GM23338 (cell line): ENCODE results near the gene FBF1. TPM values are rescaled to one million over a fixed set of nuclear protein-coding genes. Genes with fewer than 3 reads are reported as not detected.

Experiments
- ATAC-seq: fragments of 200-7000 bp; cut with Tn5 transposase; 3 replicates; pipeline ENCODE4 v1.9.1; 2020
- DNase-seq: peaks from one replicate; pipeline ENCODE4 v3.0.0-alpha.2; 2015; ENCODE audit warnings: low spot score
- H2AFZ ChIP-seq: fragments of 200-600 bp; sonication (generic); 2 replicates; pipeline ENCODE4 v1.8.0; 2016; ENCODE audit warnings: antibody characterized with exemption, mild to moderate bottlenecking, moderate library complexity
- H3F3A ChIP-seq: fragments of 200-600 bp; sonication (generic); replicated peaks from 2 replicates; pipeline ENCODE4 v1.8.0; 2017; ENCODE audit warnings: antibody characterized with exemption, mixed run types, low read depth
- H3K27ac ChIP-seq: fragments of 200-600 bp; sonication (generic); 2 replicates; pipeline ENCODE4 v1.6.1; 2016; ENCODE audit warnings: low read depth
- H3K27me3 ChIP-seq: fragments of 200-600 bp; sonication (generic); 2 replicates; pipeline ENCODE4 v1.8.0; 2016; ENCODE audit warnings: mild to moderate bottlenecking, mixed run types, moderate library complexity; ENCODE audit not compliant: insufficient read depth
- H3K36me3 ChIP-seq: fragments of 200-600 bp; sonication (generic); 2 replicates; pipeline ENCODE4 v1.8.0; 2016; ENCODE audit warnings: mild to moderate bottlenecking; ENCODE audit not compliant: insufficient read depth
- H3K4me1 ChIP-seq: fragments of 200-600 bp; sonication (generic); 2 replicates; pipeline ENCODE4 v1.8.0; 2016; ENCODE audit warnings: mild to moderate bottlenecking, moderate library complexity; ENCODE audit not compliant: insufficient read depth
- H3K4me2 ChIP-seq: fragments of 200-600 bp; sonication (generic); 2 replicates; pipeline ENCODE4 v1.7.1; 2017; ENCODE audit warnings: mixed run types
- H3K4me3 ChIP-seq: fragments of 200-600 bp; sonication (generic); 2 replicates; pipeline ENCODE4 v1.6.1; 2016; ENCODE audit warnings: mixed run types
- H3K79me2 ChIP-seq: fragments of 200-600 bp; sonication (generic); replicated peaks from 2 replicates; pipeline ENCODE4 v1.8.0; 2017; ENCODE audit warnings: mild to moderate bottlenecking; ENCODE audit not compliant: insufficient read depth
- H3K9me2 ChIP-seq: fragments of 200-600 bp; sonication (generic); 2 replicates; pipeline ENCODE4 v1.8.0; 2017; ENCODE audit not compliant: insufficient read depth
- H4K20me1 ChIP-seq: fragments of 200-600 bp; sonication (generic); replicated peaks from 2 replicates; pipeline ENCODE4 v1.8.0; 2017; ENCODE audit warnings: mild to moderate bottlenecking; ENCODE audit not compliant: insufficient read depth
- H3K27ac Mint-ChIP-seq: 2 replicates; pipeline ENCODE4 v1.8.0; 2020; ENCODE audit warnings: inconsistent platforms, mild to moderate bottlenecking, moderate library complexity, mixed read lengths
- H3K27me3 Mint-ChIP-seq: 3 replicates; pipeline ENCODE4 v1.8.0; 2022; ENCODE audit warnings: low read depth, mild to moderate bottlenecking, moderate library complexity, mixed read lengths, inconsistent platforms; ENCODE audit not compliant: insufficient read depth, poor library complexity
- H3K36me3 Mint-ChIP-seq: 3 replicates; pipeline ENCODE4 v1.8.0; 2021; ENCODE audit warnings: low read depth, mild to moderate bottlenecking, inconsistent platforms, moderate library complexity, mixed read lengths
- H3K4me1 Mint-ChIP-seq: 3 replicates; pipeline ENCODE4 v1.8.0; 2020; ENCODE audit warnings: mild to moderate bottlenecking, inconsistent platforms, mixed read lengths
- H3K4me3 Mint-ChIP-seq: 3 replicates; pipeline ENCODE4 v1.8.0; 2021; ENCODE audit warnings: moderate library complexity, mild to moderate bottlenecking, inconsistent platforms, mixed read lengths
- H3K9me3 Mint-ChIP-seq: 3 replicates; pipeline ENCODE4 v1.8.0; 2020; ENCODE audit warnings: moderate library complexity, mild to moderate bottlenecking, inconsistent platforms, mixed read lengths
- CREB1 ChIP-seq: fragments of 250-450 bp; sonication (Bioruptor Pico); IDR thresholded peaks from 2 replicates; pipeline ENCODE4 v1.5.0; 2020; ENCODE audit warnings: low read depth, mild to moderate bottlenecking, moderate library complexity
- EZH2 ChIP-seq: fragments of 200-600 bp; sonication (generic); IDR thresholded peaks from one replicate; pipeline ENCODE4 v1.8.0; 2017; ENCODE audit warnings: antibody characterized with exemption, mild to moderate bottlenecking, low read depth; ENCODE audit not compliant: unreplicated experiment
- EZH2phosphoT487 ChIP-seq: fragments of 200-600 bp; sonication (generic); IDR thresholded peaks from one replicate; pipeline ENCODE4 v1.8.1; 2018; ENCODE audit warnings: antibody characterized with exemption; ENCODE audit not compliant: unreplicated experiment
- JUNB ChIP-seq: IDR thresholded peaks from one replicate; pipeline ENCODE4 v1.6.1; 2016; ENCODE audit warnings: antibody characterized with exemption; ENCODE audit not compliant: unreplicated experiment
- POLR2AphosphoS5 ChIP-seq: IDR thresholded peaks from 2 replicates; pipeline ENCODE4 v1.6.1; 2016; ENCODE audit warnings: antibody characterized with exemption, low read depth
- STAT1 ChIP-seq: IDR thresholded peaks from one replicate; pipeline ENCODE4 v1.6.1; 2016; ENCODE audit warnings: antibody characterized with exemption; ENCODE audit not compliant: unreplicated experiment
- ZNF114 ChIP-seq: fragments of 250-450 bp; sonication (Bioruptor Pico); IDR thresholded peaks from 2 replicates; pipeline ENCODE4 v1.5.0; 2020; ENCODE audit warnings: mild to moderate bottlenecking, moderate library complexity
- ZNF331 ChIP-seq: fragments of 250-450 bp; sonication (Bioruptor Pico); IDR thresholded peaks from 2 replicates; pipeline ENCODE4 v1.5.0; 2020; ENCODE audit warnings: low read depth, mild to moderate bottlenecking, moderate library complexity
- polyA plus RNA-seq: library from polyadenylated mRNA; unstranded; fragments of >200 nt; fragmentation: Nextera tagmentation; extraction: Ambion mirVana; gene quantifications from 2 replicates; pipeline ENCODE4 v1.2.1, GENCODE V29; 2016
- total RNA-seq: library from RNA; depleted of rRNA; stranded (reverse); fragments of >200 nt; shearing (Covaris generic); gene quantifications from 2 replicates; pipeline ENCODE4 v1.2.3, GENCODE V29; 2014
- TF ChIP-seq, protein P1 (sequence below), 2 experiments: fragments of 200-600 bp in 1 of 2; sonication (generic) in 1 of 2; conservative IDR thresholded peaks; 2 replicates each; pipeline versions ENCODE4 v1.5.1 to v1.6.1; 2016 to 2017; ENCODE audit warnings: antibody characterized with exemption in 2 of 2, low read depth in 2 of 2, mild to moderate bottlenecking in 2 of 2, moderate library complexity in 1 of 2
- TF ChIP-seq, protein P2 (sequence below): IDR thresholded peaks from one replicate; pipeline ENCODE4 v1.6.1; 2018; ENCODE audit warnings: antibody characterized with exemption; ENCODE audit not compliant: unreplicated experiment
- TF ChIP-seq, protein P3 (sequence below): IDR thresholded peaks from 2 replicates; pipeline ENCODE4 v1.6.1; 2016; ENCODE audit warnings: antibody characterized with exemption

FBF1 gene
- total and polyA plus RNA-seq, 2 experiments from 2014 or later: 8.8 to 11.8 TPM

DNA sequence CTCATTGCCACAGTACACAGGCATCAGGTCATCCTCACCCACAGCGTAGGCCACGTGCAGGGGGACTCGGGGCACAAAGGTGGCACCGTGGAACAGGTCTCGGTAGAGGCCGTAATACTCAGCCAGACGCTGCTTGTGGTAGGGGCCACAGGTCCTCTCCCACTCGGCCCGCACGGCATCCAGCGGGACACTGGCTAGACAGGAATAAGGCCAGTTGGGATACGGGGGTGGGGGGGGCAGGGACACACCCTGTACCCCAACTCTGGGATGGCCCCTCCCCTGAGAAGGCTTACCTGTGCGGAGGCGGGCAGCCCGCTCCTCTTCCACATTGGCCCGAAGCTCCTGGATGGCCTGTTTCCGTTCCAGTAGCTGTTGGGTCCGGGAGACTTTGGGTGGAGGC is 39.1 kb downstream of the FBF1 start:
- Histone ChIP-seq H3K27ac (no peak overlapping the region), H3K79me2 (peaks cover 15% of the 10 kb centered on the region), H3K9me2 (no peaks in the 10 kb centered on the region), H3K4me1 (peaks cover 15% of the 10 kb centered on the region), H3K36me3 (peaks cover 13% of the 10 kb centered on the region), H3K4me3 (no peak overlapping the region), H3K4me2 (no peak overlapping the region), H4K20me1 (peaks cover 6% of the 10 kb centered on the region; the same call in 1 of the 2 replicates), H3K27me3 (no peaks in the 10 kb centered on the region), H2AFZ (no peak overlapping the region), H3F3A (peaks cover 42% of the 10 kb centered on the region)
- DNase-seq (no peak), ATAC-seq (no peak)
- TF ChIP-seq STAT1 (no peak), EZH2 (no peak), ZNF114 (CRISPR knock-in tag) (no peak), CREB1 (CRISPR knock-in tag) (no peak), POLR2AphosphoS5 (no peak), ZNF331 (CRISPR knock-in tag) (no peak)
- H3K4me1 Mint-ChIP-seq: peaks cover 8% of the 10 kb centered on the region; the same call in 2 of the 3 replicates
- H3K27me3 Mint-ChIP-seq: peaks cover 3% of the 10 kb centered on the region
- no peak overlapping the region for H3K4me3 Mint-ChIP-seq
- H3K9me3 Mint-ChIP-seq: no peaks in the 10 kb centered on the region
- H3K36me3 Mint-ChIP-seq: peaks cover 40% of the 10 kb centered on the region
- H3K27ac Mint-ChIP-seq: no peak overlapping the region

DNA sequence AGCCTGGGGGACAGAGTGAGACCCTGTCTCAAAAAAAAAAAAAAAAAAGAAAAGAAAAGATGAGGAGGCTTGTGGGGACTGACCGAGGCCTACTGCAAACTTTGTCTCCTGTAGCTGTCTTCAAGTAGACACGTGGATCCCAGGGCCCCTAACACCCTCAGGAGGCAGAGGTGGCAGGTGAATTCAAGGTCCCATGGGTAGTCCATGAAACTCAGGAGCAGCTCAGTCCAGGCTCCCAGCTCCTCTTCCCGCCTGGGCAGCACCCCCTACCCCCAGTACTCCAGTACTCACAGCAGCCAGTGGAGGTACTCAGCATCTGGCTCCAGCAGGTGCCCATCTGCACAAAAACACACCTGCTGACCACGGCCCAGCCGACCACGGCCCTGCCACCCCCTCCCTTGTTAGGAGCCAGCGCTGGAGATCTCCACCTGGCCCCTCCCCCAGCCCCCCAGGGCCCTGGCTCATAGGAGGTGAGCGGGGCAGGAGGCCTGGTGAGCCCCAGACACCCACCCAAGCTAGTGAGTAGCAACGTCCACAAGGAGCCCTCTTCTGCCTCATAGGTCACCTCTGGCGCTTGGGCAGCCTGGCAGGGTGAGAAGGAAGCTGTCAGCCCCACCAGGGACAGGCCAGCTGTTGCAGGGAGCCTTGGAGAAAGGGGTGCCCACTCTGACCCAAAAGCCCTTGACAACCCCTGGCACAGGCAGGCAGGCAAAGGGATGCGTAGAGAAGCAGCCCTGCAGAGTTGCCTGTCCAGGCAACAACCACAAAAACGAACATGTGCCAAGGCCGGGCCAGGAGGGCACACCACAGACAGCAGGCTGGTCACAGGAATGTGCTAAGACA is 39.9 kb downstream of the FBF1 start:
- no peak for ATAC-seq
- Mint-ChIP-seq H3K4me3 (no peak overlapping the region), H3K27me3 (peaks cover 4% of the 10 kb centered on the region), H3K4me1 (peaks cover 8% of the 10 kb centered on the region; the same call in 2 of the 3 replicates), H3K27ac (no peak overlapping the region), H3K9me3 (no peaks in the 10 kb centered on the region), H3K36me3 (peaks cover 40% of the 10 kb centered on the region)
- no peaks in the 10 kb centered on the region for H3K9me2 ChIP-seq
- peaks cover 41% of the 10 kb centered on the region for H3F3A ChIP-seq
- H3K79me2 ChIP-seq: peaks cover 17% of the 10 kb centered on the region
- no peak overlapping the region for H3K4me3 ChIP-seq
- H2AFZ ChIP-seq: no peak overlapping the region
- peaks cover 15% of the 10 kb centered on the region for H3K4me1 ChIP-seq
- peaks cover 6% of the 10 kb centered on the region; the same call in 1 of the 2 replicates for H4K20me1 ChIP-seq
- no peak for DNase-seq
- H3K27me3 ChIP-seq: no peaks in the 10 kb centered on the region
- no peak overlapping the region for H3K27ac ChIP-seq
- no peak overlapping the region for H3K4me2 ChIP-seq
- H3K36me3 ChIP-seq: peaks cover 13% of the 10 kb centered on the region
- TF ChIP-seq ZNF114 (CRISPR knock-in tag) (no peak), EZH2 (no peak), STAT1 (no peak), EZH2phosphoT487 (no peak), JUNB (no peak), ZNF331 (CRISPR knock-in tag) (no peak), CREB1 (CRISPR knock-in tag) (no peak), POLR2AphosphoS5 (no peak)
- TF ChIP-seq, protein P1, sequence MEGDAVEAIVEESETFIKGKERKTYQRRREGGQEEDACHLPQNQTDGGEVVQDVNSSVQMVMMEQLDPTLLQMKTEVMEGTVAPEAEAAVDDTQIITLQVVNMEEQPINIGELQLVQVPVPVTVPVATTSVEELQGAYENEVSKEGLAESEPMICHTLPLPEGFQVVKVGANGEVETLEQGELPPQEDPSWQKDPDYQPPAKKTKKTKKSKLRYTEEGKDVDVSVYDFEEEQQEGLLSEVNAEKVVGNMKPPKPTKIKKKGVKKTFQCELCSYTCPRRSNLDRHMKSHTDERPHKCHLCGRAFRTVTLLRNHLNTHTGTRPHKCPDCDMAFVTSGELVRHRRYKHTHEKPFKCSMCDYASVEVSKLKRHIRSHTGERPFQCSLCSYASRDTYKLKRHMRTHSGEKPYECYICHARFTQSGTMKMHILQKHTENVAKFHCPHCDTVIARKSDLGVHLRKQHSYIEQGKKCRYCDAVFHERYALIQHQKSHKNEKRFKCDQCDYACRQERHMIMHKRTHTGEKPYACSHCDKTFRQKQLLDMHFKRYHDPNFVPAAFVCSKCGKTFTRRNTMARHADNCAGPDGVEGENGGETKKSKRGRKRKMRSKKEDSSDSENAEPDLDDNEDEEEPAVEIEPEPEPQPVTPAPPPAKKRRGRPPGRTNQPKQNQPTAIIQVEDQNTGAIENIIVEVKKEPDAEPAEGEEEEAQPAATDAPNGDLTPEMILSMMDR (conservative IDR thresholded peaks at IDR 0.05; ENCODE audit: low read depth in 2 of 2): no peak
- TF ChIP-seq, protein P2, sequence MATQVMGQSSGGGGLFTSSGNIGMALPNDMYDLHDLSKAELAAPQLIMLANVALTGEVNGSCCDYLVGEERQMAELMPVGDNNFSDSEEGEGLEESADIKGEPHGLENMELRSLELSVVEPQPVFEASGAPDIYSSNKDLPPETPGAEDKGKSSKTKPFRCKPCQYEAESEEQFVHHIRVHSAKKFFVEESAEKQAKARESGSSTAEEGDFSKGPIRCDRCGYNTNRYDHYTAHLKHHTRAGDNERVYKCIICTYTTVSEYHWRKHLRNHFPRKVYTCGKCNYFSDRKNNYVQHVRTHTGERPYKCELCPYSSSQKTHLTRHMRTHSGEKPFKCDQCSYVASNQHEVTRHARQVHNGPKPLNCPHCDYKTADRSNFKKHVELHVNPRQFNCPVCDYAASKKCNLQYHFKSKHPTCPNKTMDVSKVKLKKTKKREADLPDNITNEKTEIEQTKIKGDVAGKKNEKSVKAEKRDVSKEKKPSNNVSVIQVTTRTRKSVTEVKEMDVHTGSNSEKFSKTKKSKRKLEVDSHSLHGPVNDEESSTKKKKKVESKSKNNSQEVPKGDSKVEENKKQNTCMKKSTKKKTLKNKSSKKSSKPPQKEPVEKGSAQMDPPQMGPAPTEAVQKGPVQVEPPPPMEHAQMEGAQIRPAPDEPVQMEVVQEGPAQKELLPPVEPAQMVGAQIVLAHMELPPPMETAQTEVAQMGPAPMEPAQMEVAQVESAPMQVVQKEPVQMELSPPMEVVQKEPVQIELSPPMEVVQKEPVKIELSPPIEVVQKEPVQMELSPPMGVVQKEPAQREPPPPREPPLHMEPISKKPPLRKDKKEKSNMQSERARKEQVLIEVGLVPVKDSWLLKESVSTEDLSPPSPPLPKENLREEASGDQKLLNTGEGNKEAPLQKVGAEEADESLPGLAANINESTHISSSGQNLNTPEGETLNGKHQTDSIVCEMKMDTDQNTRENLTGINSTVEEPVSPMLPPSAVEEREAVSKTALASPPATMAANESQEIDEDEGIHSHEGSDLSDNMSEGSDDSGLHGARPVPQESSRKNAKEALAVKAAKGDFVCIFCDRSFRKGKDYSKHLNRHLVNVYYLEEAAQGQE: no peak
- TF ChIP-seq, protein P3, sequence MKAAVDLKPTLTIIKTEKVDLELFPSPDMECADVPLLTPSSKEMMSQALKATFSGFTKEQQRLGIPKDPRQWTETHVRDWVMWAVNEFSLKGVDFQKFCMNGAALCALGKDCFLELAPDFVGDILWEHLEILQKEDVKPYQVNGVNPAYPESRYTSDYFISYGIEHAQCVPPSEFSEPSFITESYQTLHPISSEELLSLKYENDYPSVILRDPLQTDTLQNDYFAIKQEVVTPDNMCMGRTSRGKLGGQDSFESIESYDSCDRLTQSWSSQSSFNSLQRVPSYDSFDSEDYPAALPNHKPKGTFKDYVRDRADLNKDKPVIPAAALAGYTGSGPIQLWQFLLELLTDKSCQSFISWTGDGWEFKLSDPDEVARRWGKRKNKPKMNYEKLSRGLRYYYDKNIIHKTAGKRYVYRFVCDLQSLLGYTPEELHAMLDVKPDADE: no peak
